ENCODE data around the gene DUS1L. TPM values are rescaled to one million over a fixed set of nuclear protein-coding genes. Genes with fewer than 3 reads are reported as not detected.

Gene DUS1L
- polyA plus RNA-seq, 1 donor (not counting 4 experiments of a cell fraction or from before 2014, with no cell fraction given) = 49.1 TPM

DNA sequence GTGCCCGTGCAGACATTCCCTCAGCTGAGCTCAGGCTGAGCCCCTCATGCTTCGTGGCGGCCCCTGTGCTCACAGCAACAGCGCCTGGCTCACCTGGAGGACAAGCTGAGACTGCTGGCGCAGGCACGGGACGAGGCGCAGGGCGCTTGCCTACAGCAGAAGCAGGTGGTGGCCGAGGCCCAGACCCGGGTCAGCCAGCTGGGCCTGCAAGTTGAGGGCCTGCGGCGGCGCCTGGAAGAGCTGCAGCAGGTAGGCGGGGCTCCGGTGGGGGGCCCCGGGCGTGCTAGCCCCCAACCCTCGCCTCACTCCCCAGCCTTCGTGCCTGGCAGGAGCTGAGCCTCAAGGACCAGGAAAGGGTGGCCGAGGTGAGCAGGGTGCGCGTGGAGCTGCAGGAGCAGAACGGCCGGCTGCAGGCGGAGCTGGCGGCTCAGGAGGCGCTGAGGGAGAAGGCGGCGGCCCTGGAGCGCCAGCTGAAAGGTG is 35.6 kb downstream of the DUS1L start:
- H2AFZ ChIP-seq (ENCODE audit: control insufficient read depth, low read length) = no peak overlapping the region
- no peaks in the 10 kb centered on the region for H3K79me2 ChIP-seq (ENCODE audit: control insufficient read depth, insufficient read depth, low read length)
- H3K27ac ChIP-seq (ENCODE audit: control insufficient read depth, insufficient read depth, low read length) = no peak overlapping the region
- dilution Hi-C loops (cut with MboI; ENCODE audit: extremely low pct_ligation_motif_present, low sequenced_read_pairs) = no loop called here
- no peaks in the 10 kb centered on the region for H3K9me1 ChIP-seq (ENCODE audit: control insufficient read depth, extremely low read depth, insufficient read depth, low read length)
- H3K36me3 ChIP-seq (ENCODE audit: control insufficient read depth in 2 of 2, extremely low read depth in 1 of 2, insufficient read depth in 2 of 2, low read length in 2 of 2) = peaks cover 1 to 5% of the 10 kb centered on the region in 2 experiments
- H3K4me1 ChIP-seq (ENCODE audit: control insufficient read depth, extremely low read depth, insufficient read depth, low read length) = peaks cover 15% of the 10 kb centered on the region
- no peaks in the 10 kb centered on the region for H3K27me3 ChIP-seq (ENCODE audit: control insufficient read depth, extremely low read depth, insufficient read depth, low read length)
- FAIRE-seq = no peak
- H3K9ac ChIP-seq (ENCODE audit: control insufficient read depth, extremely low read depth, insufficient read depth, low read length) = no peak overlapping the region
- no peak overlapping the region for H3K4me2 ChIP-seq (ENCODE audit: control insufficient read depth, extremely low read depth, insufficient read depth, low read depth, low read length)
- peaks cover 3% of the 10 kb centered on the region for H4K20me1 ChIP-seq (ENCODE audit: control insufficient read depth, extremely low read depth, insufficient read depth, low read length)
- no peaks in the 10 kb centered on the region for H3K9me3 ChIP-seq (ENCODE audit: control insufficient read depth, low read depth, low read length)
- TF ChIP-seq, protein P1, sequence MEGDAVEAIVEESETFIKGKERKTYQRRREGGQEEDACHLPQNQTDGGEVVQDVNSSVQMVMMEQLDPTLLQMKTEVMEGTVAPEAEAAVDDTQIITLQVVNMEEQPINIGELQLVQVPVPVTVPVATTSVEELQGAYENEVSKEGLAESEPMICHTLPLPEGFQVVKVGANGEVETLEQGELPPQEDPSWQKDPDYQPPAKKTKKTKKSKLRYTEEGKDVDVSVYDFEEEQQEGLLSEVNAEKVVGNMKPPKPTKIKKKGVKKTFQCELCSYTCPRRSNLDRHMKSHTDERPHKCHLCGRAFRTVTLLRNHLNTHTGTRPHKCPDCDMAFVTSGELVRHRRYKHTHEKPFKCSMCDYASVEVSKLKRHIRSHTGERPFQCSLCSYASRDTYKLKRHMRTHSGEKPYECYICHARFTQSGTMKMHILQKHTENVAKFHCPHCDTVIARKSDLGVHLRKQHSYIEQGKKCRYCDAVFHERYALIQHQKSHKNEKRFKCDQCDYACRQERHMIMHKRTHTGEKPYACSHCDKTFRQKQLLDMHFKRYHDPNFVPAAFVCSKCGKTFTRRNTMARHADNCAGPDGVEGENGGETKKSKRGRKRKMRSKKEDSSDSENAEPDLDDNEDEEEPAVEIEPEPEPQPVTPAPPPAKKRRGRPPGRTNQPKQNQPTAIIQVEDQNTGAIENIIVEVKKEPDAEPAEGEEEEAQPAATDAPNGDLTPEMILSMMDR (optimal IDR thresholded peaks at IDR 0.05 in 1 of 3, IDR thresholded peaks at IDR 0.05 in 1 of 3, conservative IDR thresholded peaks at IDR 0.05 in 1 of 3; ENCODE audit: extremely low read depth in 1 of 3, insufficient read depth in 2 of 3, low read length in 3 of 3) = no peak
- no peak for TF ChIP-seq EZH2 (IDR thresholded peaks at IDR 0.05; ENCODE audit: low read length)
- no peak overlapping the region for H3K4me3 ChIP-seq (ENCODE audit: control insufficient read depth in 2 of 3, extremely low read depth in 1 of 3, insufficient read depth in 2 of 3, low read depth in 1 of 3, low read length in 3 of 3)
- DNase-seq (ENCODE audit: low read depth, low spot score) = no peak

DNA sequence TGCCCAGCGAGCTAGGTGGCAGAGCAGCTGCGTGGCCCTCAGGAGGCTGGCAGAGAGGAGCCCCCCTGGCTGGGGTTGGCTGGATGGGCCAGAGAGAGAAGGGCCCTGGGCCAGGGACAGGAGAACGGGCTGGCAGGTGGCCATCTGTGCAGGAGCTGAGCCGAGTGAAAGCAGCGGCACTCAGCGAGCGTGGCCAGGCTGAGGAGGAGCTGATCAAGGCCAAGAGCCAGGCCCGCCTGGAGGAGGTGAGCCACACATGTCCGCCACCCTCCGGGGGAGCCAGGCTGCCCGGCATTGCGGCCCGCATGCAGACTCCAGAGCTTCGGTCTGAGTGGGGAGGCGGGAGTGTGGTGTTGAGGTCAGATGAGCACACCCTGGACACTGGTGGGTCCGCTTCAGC is 36.2 kb downstream of the DUS1L start:
- no peak overlapping the region for H3K4me2 ChIP-seq (ENCODE audit: control insufficient read depth, extremely low read depth, insufficient read depth, low read depth, low read length)
- H3K36me3 ChIP-seq (ENCODE audit: control insufficient read depth in 2 of 2, extremely low read depth in 1 of 2, insufficient read depth in 2 of 2, low read length in 2 of 2) = peaks cover 0 to 3% of the 10 kb centered on the region in 2 experiments
- dilution Hi-C loops (cut with MboI; ENCODE audit: extremely low pct_ligation_motif_present, low sequenced_read_pairs) = no loop called here
- no peaks in the 10 kb centered on the region for H3K9me1 ChIP-seq (ENCODE audit: control insufficient read depth, extremely low read depth, insufficient read depth, low read length)
- H2AFZ ChIP-seq (ENCODE audit: control insufficient read depth, low read length) = no peak overlapping the region
- H3K9ac ChIP-seq (ENCODE audit: control insufficient read depth, extremely low read depth, insufficient read depth, low read length) = no peak overlapping the region
- H3K27ac ChIP-seq (ENCODE audit: control insufficient read depth, insufficient read depth, low read length) = no peak overlapping the region
- no peak overlapping the region for H3K4me3 ChIP-seq (ENCODE audit: control insufficient read depth in 2 of 3, extremely low read depth in 1 of 3, insufficient read depth in 2 of 3, low read depth in 1 of 3, low read length in 3 of 3)
- peaks cover 3% of the 10 kb centered on the region for H4K20me1 ChIP-seq (ENCODE audit: control insufficient read depth, extremely low read depth, insufficient read depth, low read length)
- H3K4me1 ChIP-seq (ENCODE audit: control insufficient read depth, extremely low read depth, insufficient read depth, low read length) = peaks cover 18% of the 10 kb centered on the region
- no peaks in the 10 kb centered on the region for H3K9me3 ChIP-seq (ENCODE audit: control insufficient read depth, low read depth, low read length)
- TF ChIP-seq, protein P1 (optimal IDR thresholded peaks at IDR 0.05 in 1 of 3, IDR thresholded peaks at IDR 0.05 in 1 of 3, conservative IDR thresholded peaks at IDR 0.05 in 1 of 3; ENCODE audit: extremely low read depth in 1 of 3, insufficient read depth in 2 of 3, low read length in 3 of 3) = no peak
- no peak for TF ChIP-seq EZH2 (IDR thresholded peaks at IDR 0.05; ENCODE audit: low read length)
- no peaks in the 10 kb centered on the region for H3K79me2 ChIP-seq (ENCODE audit: control insufficient read depth, insufficient read depth, low read length)
- H3K27me3 ChIP-seq (ENCODE audit: control insufficient read depth, extremely low read depth, insufficient read depth, low read length) = no peaks in the 10 kb centered on the region
- DNase-seq (ENCODE audit: low read depth, low spot score) (no peak), FAIRE-seq (no peak)

All from keratinocyte (primary cell).